IPS-20b (cell line): ENCODE results near the gene BIRC6.
"Not testable (repeated sequence)": the region's sequence is repeated elsewhere in the genome, so short reads cannot be mapped to it uniquely, and the experiment has no call there.

ENCODE experiments used
- H3K27ac ChIP-seq: one replicate; pipeline ENCODE4 v1.5.1; 2013; ENCODE audit warnings: low read length
- H3K27me3 ChIP-seq: 2 replicates; pipeline ENCODE4 v1.6.1; 2013; ENCODE audit warnings: mild to moderate bottlenecking, low read length, inconsistent platforms; ENCODE audit not compliant: insufficient read depth
- H3K36me3 ChIP-seq: 2 replicates; pipeline ENCODE4 v1.6.1; 2013; ENCODE audit warnings: low read depth, mild to moderate bottlenecking, inconsistent platforms, low read length, moderate library complexity; ENCODE audit not compliant: insufficient read depth
- H3K4me1 ChIP-seq: 2 replicates; pipeline ENCODE4 v1.6.1; 2013; ENCODE audit warnings: mild to moderate bottlenecking, control low read depth, inconsistent platforms, low read length, moderate library complexity; ENCODE audit not compliant: insufficient read depth
- H3K4me3 ChIP-seq: 2 replicates; pipeline ENCODE4 v1.5.1; 2013; ENCODE audit warnings: mild to moderate bottlenecking, low read length, inconsistent platforms
- H3K9ac ChIP-seq: 2 replicates; pipeline ENCODE4 v1.6.1; 2013; ENCODE audit warnings: low read depth, mild to moderate bottlenecking, inconsistent platforms, low read length, moderate library complexity
- H3K9me3 ChIP-seq: 2 replicates; pipeline ENCODE4 v1.6.1; 2013; ENCODE audit warnings: mild to moderate bottlenecking, low read depth, low read length, inconsistent platforms; ENCODE audit not compliant: insufficient read depth

Gene BIRC6

GRCh38 chr2:32357318-32358110 is 691 bp downstream of the BIRC6 start:
- Histone ChIP-seq H3K9ac (peak overlapping the region; percentile 96), H3K9me3 (no peaks in the 10 kb centered on the region), H3K4me1 (peaks cover 2% of the 10 kb centered on the region; the same call in 1 of the 2 replicates), H3K4me3 (peak overlapping the region; percentile 87), H3K27me3 (no peaks in the 10 kb centered on the region), H3K36me3 (peaks cover 7% of the 10 kb centered on the region), H3K27ac (peak overlapping the region; percentile 63)

GRCh38 chr2:32358111-32358482 is 1.3 kb downstream of the BIRC6 start:
- Histone ChIP-seq H3K4me1 (peaks cover 2% of the 10 kb centered on the region; the same call in 1 of the 2 replicates), H3K27ac (no peak overlapping the region), H3K9ac (peak overlapping the region; percentile 76), H3K27me3 (no peaks in the 10 kb centered on the region), H3K4me3 (peak overlapping the region; percentile 87), H3K9me3 (no peaks in the 10 kb centered on the region), H3K36me3 (peaks cover 7% of the 10 kb centered on the region)

- H3K9me3 ChIP-seq = no peaks in the 10 kb centered on the region
- no peaks in the 10 kb centered on the region for H3K27me3 ChIP-seq
- H3K27ac ChIP-seq = no peak overlapping the region
- no peak overlapping the region for H3K4me3 ChIP-seq
- peaks cover 7% of the 10 kb centered on the region for H3K36me3 ChIP-seq
- peaks cover 2% of the 10 kb centered on the region; the same call in 1 of the 2 replicates for H3K4me1 ChIP-seq
- no peak overlapping the region for H3K9ac ChIP-seq
Observed at GRCh38 chr2:32360416-32360815, 3.6 kb downstream of the BIRC6 start.

- H3K4me3 ChIP-seq, H3K27me3 ChIP-seq, H3K9me3 ChIP-seq, H3K27ac ChIP-seq, H3K4me1 ChIP-seq, H3K36me3 ChIP-seq, H3K9ac ChIP-seq: not testable (repeated sequence)
Observed at GRCh38 chr2:32362997-32363396, 6.2 kb downstream of the BIRC6 start.

- H3K4me3 ChIP-seq = no peak overlapping the region
- no peaks in the 10 kb centered on the region for H3K27me3 ChIP-seq
- H3K36me3 ChIP-seq = peaks cover 6% of the 10 kb centered on the region
- no peak overlapping the region for H3K27ac ChIP-seq
- H3K9me3 ChIP-seq = no peaks in the 10 kb centered on the region
- H3K9ac ChIP-seq = no peak overlapping the region
- peaks cover 2% of the 10 kb centered on the region; the same call in 1 of the 2 replicates for H3K4me1 ChIP-seq
Observed at GRCh38 chr2:32363597-32363996, 6.8 kb downstream of the BIRC6 start.

GRCh38 chr2:32364290-32364689 is 7.5 kb downstream of the BIRC6 start:
- H3K27me3 ChIP-seq, H3K4me3 ChIP-seq, H3K27ac ChIP-seq, H3K36me3 ChIP-seq, H3K9me3 ChIP-seq, H3K4me1 ChIP-seq, H3K9ac ChIP-seq: not testable (repeated sequence)

- not testable (repeated sequence) for H3K9me3 ChIP-seq, H3K27me3 ChIP-seq, H3K36me3 ChIP-seq, H3K4me3 ChIP-seq, H3K9ac ChIP-seq, H3K27ac ChIP-seq, H3K4me1 ChIP-seq
Observed at GRCh38 chr2:32365679-32366078, 8.9 kb downstream of the BIRC6 start.

GRCh38 chr2:32366595-32366994 is 9.8 kb downstream of the BIRC6 start:
- H3K4me1 ChIP-seq = no peaks in the 10 kb centered on the region
- no peaks in the 10 kb centered on the region for H3K36me3 ChIP-seq
- no peaks in the 10 kb centered on the region for H3K27me3 ChIP-seq
- no peak overlapping the region for H3K9ac ChIP-seq
- no peaks in the 10 kb centered on the region for H3K9me3 ChIP-seq
- H3K4me3 ChIP-seq = no peak overlapping the region
- no peak overlapping the region for H3K27ac ChIP-seq

- Histone ChIP-seq H3K27me3 (no peaks in the 10 kb centered on the region), H3K4me3 (no peak overlapping the region), H3K9ac (no peak overlapping the region), H3K4me1 (no peaks in the 10 kb centered on the region), H3K36me3 (peaks cover 12% of the 10 kb centered on the region; the same call in 1 of the 2 replicates), H3K9me3 (no peaks in the 10 kb centered on the region), H3K27ac (no peak overlapping the region)
Observed at GRCh38 chr2:32369222-32369621, 12.4 kb downstream of the BIRC6 start.

GRCh38 chr2:32370942-32371341 is 14.1 kb downstream of the BIRC6 start:
- not testable (repeated sequence) for H3K9ac ChIP-seq, H3K27me3 ChIP-seq, H3K27ac ChIP-seq, H3K4me3 ChIP-seq, H3K9me3 ChIP-seq, H3K4me1 ChIP-seq
- peaks cover 12% of the 10 kb centered on the region; the same call in 1 of the 2 replicates for H3K36me3 ChIP-seq

- Histone ChIP-seq H3K27me3 (no peaks in the 10 kb centered on the region), H3K27ac (no peak overlapping the region), H3K4me1 (no peaks in the 10 kb centered on the region; the same call in 1 of the 2 replicates), H3K36me3 (peaks cover 12% of the 10 kb centered on the region; the same call in 1 of the 2 replicates), H3K9ac (no peak overlapping the region), H3K4me3 (no peak overlapping the region), H3K9me3 (no peaks in the 10 kb centered on the region)
Observed at GRCh38 chr2:32372519-32373182, 15.8 kb downstream of the BIRC6 start.
